Activated CD8-positive, alpha-beta memory T cell treated with anti-CD3 and anti-CD28 coated beads for 48 hours (primary cell): ENCODE data around the gene RNF7.
"Not testable (repeated sequence)": the region's sequence is repeated elsewhere in the genome, so short reads cannot be mapped to it uniquely, and the experiment has no call there.

ENCODE experiments used
- DNase-seq, 3 experiments: peaks; one replicate each; pipeline ENCODE4 v3.0.0-alpha.2; 2020; ENCODE audit warnings: low read depth in 2 of 3, low spot score in 2 of 3

RNF7 gene

GRCh38 chr3:141777957-141778813 is 40.1 kb downstream of the RNF7 start:
- DNase-seq: no peak

GRCh38 chr3:141779667-141780066 is 41.6 kb downstream of the RNF7 start:
- DNase-seq: no peak

GRCh38 chr3:141782386-141782932 is 44.4 kb downstream of the RNF7 start:
- no peak for DNase-seq

- no peak for DNase-seq
Measured at GRCh38 chr3:141783632-141784031, 45.5 kb downstream of the RNF7 start.

- DNase-seq: no peak
Measured at GRCh38 chr3:141784096-141784495, 46.0 kb downstream of the RNF7 start.

- DNase-seq: no peak
Measured at GRCh38 chr3:141784531-141784930, 46.4 kb downstream of the RNF7 start.

- DNase-seq: no peak
Measured at GRCh38 chr3:141788149-141788548, 50.1 kb downstream of the RNF7 start.

- DNase-seq: not testable (repeated sequence)
Measured at GRCh38 chr3:141788750-141789149, 50.7 kb downstream of the RNF7 start.

GRCh38 chr3:141789281-141789680 is 51.2 kb downstream of the RNF7 start:
- DNase-seq: no peak

- DNase-seq: no peak
Measured at GRCh38 chr3:141790171-141790570, 52.1 kb downstream of the RNF7 start.

GRCh38 chr3:141792495-141792894 is 54.4 kb downstream of the RNF7 start:
- DNase-seq: no peak

GRCh38 chr3:141793476-141794260 is 55.6 kb downstream of the RNF7 start:
- DNase-seq: no peak

GRCh38 chr3:141795276-141795675 is 57.2 kb downstream of the RNF7 start:
- DNase-seq: no peak

- DNase-seq: no peak
Measured at GRCh38 chr3:141795741-141796080, 57.6 kb downstream of the RNF7 start.

- peak in 2 of 3 experiments; percentile 50 to 54 for DNase-seq
Measured at GRCh38 chr3:141796081-141796888, 58.2 kb downstream of the RNF7 start.
